Astrocyte (in vitro differentiated cells and primary cell): ENCODE measurements around the gene HEXIM2.

Source experiments
- EZH2 ChIP-seq: IDR thresholded peaks from 2 replicates; pipeline ENCODE4 v1.6.1; 2012; ENCODE audit warnings: mild to moderate bottlenecking, low read length, inconsistent platforms; ENCODE audit not compliant: insufficient read depth
- TF ChIP-seq, protein P1 (sequence below): IDR thresholded peaks from 2 replicates; pipeline ENCODE4 v1.5.1; 2011; ENCODE audit warnings: low read depth, mild to moderate bottlenecking, inconsistent platforms, low read length, moderate library complexity; ENCODE audit not compliant: insufficient read depth

DNA sequence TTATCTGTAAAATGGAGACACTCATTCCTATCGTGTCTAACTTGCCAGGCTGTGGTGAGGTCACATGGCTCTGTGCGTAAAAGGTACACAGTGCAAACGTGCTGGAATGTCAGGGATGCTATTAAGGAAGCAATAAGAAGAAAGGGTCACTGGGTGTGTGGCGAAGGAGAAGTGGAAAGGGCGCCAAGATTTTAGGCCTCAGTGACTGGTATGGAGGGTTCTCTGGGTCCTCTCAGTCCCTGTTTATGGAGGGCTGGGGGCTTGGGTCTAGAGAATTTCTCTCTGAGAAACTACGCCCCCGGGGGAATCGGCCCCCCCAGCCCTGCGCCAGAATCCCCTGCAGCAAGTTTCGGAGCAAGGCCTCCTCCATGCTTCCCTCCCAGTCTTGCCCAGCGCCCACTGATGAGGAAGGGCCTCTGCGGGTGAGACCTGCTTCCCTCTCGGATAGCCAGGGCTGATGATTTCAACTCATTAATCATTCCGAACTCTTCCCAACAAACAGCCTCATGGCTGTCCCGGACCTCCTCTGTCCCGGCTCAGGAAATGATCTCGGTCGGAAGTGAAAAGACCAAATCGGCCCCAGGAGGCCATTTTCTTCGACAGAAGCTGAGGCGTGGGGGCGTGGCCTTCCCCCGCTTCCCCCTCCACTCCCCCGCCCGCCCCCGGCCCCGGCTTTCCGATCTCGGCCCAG is 14.6 kb upstream of the HEXIM2 start:
- no peak for TF ChIP-seq EZH2
- TF ChIP-seq, protein P1, sequence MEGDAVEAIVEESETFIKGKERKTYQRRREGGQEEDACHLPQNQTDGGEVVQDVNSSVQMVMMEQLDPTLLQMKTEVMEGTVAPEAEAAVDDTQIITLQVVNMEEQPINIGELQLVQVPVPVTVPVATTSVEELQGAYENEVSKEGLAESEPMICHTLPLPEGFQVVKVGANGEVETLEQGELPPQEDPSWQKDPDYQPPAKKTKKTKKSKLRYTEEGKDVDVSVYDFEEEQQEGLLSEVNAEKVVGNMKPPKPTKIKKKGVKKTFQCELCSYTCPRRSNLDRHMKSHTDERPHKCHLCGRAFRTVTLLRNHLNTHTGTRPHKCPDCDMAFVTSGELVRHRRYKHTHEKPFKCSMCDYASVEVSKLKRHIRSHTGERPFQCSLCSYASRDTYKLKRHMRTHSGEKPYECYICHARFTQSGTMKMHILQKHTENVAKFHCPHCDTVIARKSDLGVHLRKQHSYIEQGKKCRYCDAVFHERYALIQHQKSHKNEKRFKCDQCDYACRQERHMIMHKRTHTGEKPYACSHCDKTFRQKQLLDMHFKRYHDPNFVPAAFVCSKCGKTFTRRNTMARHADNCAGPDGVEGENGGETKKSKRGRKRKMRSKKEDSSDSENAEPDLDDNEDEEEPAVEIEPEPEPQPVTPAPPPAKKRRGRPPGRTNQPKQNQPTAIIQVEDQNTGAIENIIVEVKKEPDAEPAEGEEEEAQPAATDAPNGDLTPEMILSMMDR: no peak
